NCI-H1048 (cell line): Measurements from ENCODE around the gene TMEM116.
"Not testable (repeated sequence)": the region's sequence is repeated elsewhere in the genome, so short reads cannot be mapped to it uniquely, and the experiment has no call there.

Experiments used
- DNase-seq: peaks from one replicate; lab custom pipeline; 2025; lab: John Stamatoyannopoulos, UW

TMEM116 gene

DNA sequence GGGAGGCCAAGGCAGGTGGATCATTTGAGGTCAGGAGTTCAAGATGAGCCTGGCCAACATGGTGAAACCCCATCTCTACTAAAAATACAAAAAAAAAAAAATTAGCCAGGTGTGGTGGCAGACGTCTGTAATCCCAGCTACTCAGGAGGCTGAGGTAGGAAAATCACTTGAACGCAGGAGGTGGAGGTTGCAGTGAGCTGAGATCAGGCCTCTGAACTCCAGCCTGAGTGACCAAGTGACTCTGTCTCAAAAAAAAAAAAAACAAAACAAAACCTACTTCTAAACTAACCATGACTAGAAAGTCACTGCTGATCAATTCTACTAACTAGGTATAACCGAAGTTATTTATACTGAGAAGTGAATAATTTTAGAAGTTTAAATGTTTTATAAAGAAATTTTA, 3.4 kb downstream of the TMEM116 start:
- not testable (repeated sequence) for DNase-seq

DNA sequence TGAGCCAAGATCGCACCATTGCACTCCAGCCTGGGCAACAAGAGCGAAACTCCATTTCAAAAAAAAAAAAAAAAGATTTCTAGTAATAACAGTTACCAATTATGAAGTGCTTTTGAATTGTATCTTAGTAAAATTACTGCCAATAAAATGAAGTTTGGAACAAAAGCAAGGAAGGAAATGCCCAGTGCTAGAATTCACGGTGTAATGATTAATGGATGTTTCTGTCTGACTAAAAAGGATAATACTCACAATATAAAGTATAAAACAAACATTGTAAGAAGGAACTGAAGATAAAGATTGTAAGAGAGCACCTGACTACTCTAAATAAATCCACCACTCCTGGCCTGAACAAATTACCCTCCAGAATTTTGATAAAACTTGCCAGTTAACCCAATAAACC, 4.0 kb downstream of the TMEM116 start:
- DNase-seq: no peak

DNA sequence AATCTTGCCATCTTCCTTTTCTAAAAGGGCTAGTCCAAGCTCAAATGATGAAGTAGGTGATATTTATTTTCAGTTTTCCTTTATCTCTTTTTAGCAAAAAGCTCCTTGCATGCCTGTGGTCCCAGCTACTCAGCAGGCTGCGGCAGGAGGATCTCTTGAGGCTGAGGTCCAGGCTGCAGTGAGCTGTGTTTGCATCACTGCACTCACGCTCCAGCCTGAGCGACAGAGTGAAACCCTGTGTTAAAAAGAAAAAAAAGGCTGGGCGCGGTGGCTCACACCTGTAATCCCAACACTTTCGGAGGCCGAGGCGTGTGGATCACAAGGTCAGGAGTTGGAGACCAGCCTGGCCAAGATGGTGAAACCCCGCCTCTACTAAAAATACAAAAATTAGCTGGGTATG, 5.0 kb downstream of the TMEM116 start:
- no peak for DNase-seq

DNA sequence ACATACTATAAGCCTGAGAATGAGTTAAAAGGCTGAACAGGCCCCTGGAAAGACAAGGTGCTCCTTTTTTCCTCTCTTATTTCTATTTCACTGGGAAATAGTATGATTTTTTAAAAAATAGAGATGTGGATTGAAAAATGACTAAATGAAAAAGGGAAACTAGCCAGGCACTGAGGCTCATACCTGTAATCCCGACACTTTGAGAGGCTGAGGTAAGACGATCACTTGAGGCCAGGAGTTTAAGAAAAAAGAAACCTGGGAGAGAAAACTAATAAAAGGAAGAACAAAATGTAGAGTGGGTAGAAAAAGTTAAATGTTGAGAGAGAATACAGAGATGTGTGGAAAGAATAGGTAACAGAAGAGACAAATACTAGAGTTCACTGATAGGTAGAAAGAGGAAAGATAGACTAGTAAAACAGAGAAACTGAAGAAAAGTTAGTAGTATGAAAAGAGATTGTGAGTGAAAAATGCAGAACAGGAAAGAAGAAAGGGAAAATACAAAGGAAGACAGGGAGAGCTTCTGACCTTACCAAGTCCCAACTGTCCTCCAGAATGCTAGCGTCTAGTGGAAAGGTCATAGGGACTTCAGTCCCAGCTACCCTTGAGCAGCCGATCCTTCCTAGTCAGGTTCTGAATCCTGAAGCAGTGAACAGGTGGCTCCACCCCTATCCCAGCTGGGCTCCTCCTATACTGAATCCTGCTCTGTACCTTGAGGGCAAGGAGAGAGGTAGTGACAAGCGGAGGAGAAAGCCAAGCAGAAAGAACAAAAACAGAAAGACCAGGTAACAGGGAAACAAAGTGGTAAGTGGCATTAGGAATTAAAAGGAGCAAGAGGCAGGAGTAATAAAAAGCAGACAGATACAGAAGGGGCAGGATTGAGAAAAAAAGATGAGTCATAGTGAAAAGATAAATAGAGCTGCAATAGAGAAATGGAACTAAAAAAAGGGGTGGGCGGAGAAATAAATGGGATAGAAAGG, 7.3 kb downstream of the TMEM116 start:
- DNase-seq: no peak

DNA sequence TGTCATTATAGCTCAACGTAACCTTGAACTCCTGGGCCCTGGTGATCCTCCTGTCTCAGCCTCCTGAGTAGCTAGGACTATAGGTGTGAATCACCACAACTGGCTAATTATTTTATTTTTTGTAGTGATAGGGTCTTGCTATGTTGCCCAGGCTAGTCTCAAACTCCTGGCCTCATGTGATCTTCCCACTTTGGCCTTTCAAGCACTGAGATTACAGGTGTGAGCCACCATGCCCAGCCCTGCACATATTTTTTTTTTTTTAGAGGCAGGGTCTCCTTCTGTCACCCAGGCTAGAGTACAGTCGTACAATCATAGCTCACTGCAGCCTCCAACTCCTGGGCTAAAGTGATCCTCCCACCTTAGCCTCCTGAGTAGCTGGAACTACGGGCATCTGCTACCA, 8.9 kb downstream of the TMEM116 start:
- DNase-seq: no peak

DNA sequence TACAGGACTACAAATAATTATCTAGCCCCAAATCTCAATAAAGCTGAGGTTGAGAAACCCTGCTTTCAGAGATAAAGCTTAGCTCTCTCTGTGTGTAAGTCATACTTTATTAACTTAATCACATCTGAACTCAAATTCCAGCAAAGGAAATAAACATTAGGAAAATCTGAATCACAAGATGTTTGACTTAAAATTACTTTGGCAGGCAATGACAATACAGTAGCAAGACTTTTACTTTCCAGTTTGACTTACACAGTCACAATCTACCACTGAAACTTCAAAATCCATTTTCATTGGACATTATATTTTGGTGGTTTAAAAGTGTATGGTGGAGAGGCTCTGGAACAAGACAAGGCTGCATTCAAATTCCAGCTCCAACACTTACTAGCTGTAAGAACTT, 11.4 kb downstream of the TMEM116 start:
- DNase-seq: no peak

DNA sequence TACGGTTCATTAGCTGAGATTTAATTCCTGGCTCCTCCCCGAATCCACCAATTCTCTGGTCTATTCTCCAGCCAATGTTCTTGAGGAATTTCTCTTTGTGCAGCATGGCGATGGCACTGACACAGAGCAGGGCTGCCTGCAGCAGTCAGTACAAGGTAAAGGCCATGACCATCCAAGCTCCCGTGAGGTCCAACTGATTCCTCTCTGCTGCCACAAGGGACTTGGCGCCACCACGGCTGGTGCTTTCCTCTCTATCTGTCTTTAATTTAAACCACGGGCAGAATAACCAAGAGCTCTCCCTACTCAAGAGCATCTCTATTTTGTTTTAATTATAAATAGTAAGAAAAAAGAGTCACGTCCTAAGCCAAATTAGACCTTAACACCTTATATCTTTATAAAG, 12.1 kb downstream of the TMEM116 start:
- no peak for DNase-seq

DNA sequence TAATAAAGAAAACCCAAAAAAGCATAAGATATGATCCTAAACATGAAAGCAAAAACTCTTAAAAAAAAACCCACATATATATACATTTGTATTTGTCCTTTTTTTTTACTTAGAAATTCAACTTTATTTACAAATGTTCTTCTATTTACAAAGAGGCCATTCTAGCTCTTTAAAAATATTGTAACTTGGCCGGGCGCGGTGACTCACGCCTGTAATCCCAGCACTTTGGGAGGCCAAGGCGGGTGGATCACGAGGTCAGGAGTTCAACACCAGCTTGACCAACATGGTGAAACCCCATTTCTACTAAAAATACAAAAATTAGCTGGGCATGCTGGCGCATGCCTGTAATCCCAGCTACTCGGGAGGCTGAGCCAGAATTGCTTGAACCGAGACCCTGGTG, 13.8 kb downstream of the TMEM116 start:
- DNase-seq: not testable (repeated sequence)

DNA sequence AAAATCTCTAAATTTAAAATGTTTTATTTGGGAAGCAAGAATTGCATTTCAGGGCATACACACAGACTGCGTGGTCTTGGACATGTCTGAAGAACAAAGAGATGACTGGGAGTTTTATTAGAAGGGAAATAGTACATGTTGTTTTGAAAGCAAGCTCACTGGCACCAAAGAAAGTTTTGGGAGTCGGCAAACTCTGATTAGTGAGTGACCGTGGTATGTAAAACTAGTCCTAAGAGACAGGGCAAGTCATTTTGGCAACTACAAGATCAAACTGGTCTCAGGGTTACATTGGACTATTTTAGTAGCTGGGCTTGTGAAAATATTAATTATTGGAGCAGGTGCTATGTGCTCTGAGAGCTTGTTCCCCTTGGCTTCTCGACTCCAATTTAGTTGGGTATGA, 14.9 kb downstream of the TMEM116 start:
- no peak for DNase-seq

DNA sequence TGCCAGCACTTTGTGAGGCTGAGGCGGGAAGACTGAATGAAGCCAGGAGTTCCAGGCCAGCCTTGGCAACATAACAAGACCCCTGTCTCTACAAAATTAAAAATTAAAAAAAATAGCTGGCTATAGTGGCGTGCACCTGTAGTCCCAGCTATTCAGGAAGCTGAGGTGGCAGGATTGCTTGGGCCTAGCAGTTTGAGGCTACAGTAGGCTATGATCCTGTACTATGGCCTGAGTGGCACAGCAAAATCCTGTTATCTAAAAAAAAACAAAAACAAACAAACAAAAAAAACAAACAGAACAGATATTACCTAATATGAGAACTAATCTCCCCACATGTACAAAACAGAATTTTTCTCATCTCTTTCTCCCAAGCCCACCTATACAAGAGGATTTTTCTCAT, 15.7 kb downstream of the TMEM116 start:
- DNase-seq: no peak

DNA sequence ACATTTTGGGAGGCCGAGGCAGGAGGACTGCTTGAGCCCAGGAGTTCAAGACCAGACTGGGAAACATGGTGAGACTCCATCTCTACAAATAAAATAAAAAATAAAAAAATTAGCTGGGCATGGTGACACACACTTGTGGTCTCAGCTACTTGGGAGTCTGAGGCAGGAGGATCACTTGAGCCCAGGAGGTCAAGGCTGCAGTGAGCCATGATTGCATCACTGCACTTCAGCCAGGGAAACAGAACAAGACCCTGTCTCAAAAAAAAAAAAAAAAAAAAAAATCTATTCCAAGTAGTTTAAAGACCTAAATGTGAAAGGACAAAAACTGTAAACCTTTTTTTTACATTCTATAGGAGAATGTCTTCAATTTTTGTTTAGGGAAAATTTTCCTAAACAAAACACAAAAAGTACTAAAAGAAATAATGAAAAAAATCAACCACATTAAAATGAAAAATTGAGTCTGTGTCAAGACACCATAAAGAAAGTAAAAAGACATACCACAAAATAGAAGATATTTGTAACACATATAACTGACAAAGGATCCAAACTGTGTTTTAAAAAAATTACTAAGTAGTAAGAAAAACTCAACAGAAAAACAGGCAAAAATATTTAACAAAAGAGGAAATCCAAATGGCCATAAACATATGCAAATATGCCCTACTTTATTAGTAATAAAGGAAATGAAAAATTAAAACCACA, 17.0 kb downstream of the TMEM116 start:
- DNase-seq: no peak

DNA sequence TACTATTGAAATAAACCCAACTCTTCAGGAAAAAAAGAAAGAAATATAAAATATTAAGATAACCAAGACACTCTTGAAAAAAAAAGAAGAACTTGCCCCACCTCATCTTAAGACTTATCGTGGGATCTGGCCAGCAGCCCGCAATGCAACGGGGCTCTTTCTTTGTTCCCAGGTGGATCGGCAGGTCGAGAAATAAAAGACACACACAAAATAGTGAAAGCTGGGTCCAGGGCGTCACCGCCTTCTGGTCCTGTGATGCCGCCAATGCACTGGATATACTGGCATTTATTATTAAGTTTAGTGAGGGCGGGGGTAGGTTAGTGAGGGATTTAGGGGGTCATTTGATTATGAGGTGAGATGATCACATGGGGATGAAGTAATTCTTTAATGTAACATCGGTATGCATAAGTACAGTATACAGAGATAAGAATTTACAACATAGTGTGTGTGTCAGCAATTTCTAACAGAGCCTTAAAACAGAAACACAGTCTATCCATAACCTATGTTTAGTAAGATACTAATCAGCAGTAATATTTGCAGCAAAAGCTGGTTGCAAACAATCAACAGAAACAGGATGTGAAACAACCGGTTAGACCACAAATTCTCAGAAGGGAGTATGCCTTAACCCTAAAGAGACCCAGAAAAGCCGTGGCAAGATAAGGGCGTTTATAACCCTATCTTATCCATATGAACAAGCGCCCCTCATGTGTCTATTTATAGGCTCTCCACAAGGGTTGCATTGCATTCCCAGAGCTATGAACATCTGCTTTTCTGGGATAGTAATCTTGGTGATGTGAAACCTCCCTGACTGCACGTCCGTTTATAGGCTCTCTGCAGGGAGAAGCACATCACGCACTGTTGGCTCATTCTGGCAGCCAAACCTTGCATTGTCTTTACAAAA, 18.5 kb downstream of the TMEM116 start:
- not testable (repeated sequence) for DNase-seq

DNA sequence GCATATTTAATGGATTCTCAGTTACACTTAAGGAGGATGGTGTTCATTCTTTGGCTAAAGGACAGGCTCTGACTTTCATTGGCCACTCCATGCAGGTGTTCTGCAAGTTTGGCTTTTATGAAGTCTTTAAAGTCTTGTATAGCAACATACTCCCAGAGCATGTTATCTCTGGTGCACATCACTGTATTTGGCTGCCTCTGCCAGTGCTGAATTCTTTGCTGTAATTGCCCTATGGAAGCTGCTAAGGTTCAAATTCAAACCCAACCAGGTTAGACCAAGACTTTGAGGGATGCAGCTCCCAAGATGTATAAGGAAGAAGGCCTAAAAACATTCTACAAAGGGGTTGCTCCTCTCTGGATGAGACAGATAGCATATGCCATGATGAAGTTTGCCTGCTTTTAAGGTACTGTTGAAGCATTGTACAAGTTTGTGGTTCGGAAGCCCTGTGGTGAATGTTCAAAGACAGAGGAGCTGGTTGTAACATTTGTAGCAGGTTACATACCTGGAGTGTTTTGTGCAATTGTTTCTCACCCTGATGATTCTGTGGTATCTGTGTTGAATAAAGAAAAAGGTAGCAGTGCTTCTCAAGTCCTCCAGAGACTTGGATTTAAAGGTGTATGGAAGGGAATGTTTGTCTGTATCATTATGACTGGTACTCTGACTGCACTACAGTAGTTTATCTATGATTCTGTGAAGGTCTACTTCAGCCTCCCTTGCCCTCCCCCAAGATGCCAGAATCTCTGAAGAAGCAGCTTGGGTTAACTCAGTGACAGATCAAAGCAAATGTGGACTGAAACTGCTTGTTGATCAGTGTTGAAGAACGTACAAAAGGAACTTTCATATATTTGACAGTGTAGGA, 19.4 kb downstream of the TMEM116 start:
- no peak for DNase-seq

DNA sequence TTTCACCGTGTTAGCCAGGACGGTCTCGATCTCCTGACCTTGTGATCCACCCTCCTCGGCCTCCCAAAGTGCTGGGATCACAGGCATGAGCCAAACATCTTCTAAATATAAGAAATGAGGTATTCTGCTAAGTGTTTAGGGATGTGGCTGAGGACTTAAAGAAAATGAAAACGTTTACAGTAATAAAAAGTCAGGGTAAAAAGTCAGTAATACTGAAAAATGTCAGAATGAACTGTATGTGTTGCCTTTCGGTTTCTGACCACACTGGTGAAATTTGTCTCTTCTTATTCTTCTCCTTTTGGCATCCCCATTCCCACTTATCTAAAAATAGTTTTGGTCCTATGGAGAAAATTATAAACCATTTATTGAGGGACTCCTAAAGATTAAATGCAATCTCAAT, 20.5 kb downstream of the TMEM116 start:
- DNase-seq: no peak

DNA sequence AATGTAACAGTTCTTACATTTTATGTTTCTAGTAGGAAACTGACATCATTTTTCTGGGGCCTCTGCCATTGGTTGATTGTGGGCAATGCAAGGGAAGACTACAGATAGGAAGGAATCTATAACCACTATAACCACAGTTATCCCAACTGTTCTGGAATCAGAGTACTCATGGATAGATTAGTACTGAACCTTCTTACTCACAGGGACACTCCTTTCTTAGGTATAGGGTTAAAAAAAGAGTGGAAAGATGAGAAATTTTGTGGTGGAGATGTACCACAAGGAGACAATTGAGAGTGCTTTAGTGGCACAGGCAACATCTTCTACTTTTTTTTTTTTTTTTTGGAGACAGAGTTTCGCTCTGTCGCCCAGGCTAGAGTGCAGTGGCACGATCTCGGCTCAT, 21.0 kb downstream of the TMEM116 start:
- no peak for DNase-seq

DNA sequence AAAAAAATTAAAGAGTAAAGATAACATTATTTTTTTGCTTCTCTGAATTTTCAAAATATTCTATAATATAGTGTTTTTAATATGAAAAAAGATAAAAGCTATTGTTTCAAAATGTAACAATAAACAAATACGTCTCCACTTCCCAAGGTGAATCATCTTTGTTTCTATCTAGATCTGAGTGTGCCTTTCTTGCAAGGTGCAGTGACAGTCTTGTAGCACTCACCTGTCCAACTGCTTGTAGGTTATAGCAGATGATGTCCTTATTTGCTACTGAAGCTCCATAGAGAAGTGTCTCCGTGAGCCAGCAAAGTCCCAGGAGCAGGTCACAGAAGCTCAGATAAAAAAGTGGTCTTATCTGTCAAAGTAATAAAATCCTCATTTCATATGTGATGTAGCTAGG, 21.4 kb downstream of the TMEM116 start:
- no peak for DNase-seq

DNA sequence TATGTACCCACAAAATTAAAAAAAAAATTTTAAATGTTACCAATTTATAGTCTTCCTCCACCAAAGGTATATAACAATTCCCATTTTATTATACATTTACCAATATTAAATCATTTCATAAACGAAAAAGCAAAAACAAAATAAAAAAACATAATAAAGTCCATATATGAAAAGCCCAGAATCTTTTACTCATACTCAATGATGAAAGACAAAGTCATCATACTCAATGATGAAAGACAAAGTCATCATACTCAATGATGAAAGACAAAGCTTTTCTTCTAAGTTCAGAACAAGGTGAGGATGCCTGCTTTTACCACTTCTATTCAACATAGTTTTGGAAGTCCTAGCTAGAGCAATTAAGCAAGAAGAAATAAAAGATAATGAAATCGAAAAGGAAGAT, 28.1 kb downstream of the TMEM116 start:
- no peak for DNase-seq

DNA sequence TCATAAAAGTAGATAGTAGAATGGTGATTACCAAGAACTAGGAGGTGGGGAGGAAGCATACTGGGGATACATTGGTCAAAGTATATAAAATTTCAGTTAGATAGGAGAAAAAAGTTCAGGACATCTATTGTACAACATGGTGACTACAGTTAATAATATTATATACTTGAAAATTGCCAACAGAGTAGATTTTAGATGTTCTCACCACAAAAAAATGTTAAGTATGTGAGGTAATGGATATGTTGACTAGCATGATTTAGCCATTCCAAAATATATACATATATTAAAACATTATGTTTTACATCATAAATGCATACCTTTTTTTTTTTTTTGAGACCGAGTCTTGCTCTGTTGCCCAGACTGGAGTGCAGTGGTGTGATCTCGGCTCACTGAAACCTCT, 31.0 kb downstream of the TMEM116 start:
- DNase-seq: no peak

DNA sequence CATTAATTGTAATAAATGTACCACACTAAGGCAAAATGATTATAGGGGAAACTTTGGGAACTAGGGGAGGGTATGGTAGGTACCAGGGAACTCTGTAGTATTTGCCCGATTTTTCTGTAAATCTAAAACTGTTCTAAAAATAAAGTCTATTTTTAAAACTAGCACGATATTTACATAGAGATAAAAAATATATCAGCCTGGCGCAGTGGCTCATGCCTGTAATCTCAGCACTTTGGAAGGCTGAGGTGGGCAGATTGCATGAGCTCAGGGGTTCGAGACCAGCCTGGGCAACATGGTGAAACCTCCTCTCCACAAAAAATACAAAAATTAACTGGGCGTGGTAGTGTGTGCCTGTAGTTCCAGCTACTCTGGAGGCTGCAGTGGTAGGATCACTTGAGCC, 32.4 kb downstream of the TMEM116 start:
- DNase-seq: no peak

DNA sequence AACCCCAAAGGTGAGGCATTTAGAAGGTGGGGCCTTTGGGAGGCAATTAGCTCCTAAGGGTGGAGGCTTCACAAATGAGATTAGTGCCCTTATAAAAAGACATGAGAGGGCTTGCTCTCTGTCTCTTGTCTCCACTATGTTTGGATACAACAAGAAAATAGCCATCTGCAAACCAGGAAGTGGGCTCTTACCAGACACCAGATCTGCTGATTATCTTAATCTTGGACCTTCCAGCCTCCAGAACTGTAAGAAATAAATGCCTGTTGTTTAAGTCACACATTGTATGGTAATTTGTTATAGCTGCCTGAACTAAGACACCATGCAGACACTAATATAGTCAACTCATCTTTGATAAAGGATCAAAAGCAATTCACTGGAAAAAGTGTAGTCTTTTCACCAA, 34.4 kb downstream of the TMEM116 start:
- DNase-seq: no peak

DNA sequence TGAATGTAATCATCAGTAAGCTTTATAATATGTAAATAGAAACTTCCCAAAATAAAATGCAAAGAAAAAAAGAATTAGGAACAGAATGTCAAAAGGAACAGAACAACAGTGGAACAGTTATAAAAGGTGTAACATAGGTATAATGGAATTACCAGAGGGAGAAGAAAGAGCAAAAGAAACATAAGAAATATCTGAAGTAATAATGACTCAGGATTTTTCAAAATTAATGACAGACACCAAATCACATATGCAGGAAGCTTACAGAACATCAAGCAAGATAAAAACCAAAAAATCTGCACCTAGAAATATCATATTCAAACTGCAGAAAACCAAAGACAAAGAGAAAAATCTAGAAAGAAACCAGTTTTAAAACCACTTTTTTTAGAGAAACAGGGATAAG, 36.1 kb downstream of the TMEM116 start:
- no peak for DNase-seq
